NT2/D1 (cell line): ENCODE measurements around the gene PACSIN2.

Experiments
- SUZ12 ChIP-seq: IDR thresholded peaks from 2 replicates; pipeline ENCODE4 v1.6.1; 2011; ENCODE audit not compliant: insufficient read length, insufficient read depth; ENCODE audit errors: extremely low read depth
- YY1 ChIP-seq: IDR thresholded peaks from 2 replicates; pipeline ENCODE4 v1.6.1; 2011; ENCODE audit not compliant: insufficient read length, insufficient read depth
- ZNF274 ChIP-seq: IDR thresholded peaks from 2 replicates; pipeline ENCODE4 v1.6.1; 2011; ENCODE audit warnings: mild to moderate bottlenecking, low read depth, low read length

DNA sequence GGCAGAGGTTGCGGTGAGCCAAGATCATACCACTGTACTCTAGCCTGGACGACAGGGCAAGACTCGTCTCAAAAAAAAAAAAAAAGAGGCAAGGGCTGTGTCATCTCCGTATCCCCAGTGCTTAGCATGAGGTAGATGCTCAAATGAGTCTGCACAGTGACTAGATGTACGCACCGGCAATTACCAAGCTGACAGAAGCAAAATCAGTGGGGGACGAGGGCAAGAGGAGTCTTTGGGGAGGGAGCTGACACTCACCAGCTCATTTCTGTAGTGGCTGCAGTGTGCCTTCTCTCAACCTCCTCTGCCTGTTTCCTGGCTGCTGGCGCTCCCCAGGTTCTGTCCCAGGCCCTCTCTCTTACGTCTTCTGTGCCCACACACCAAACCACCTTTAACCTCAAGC is 69.9 kb downstream of the PACSIN2 start:
- TF ChIP-seq YY1 (no peak), ZNF274 (no peak), SUZ12 (no peak)
